ENCODE data around the gene MCM5. TPM values are rescaled to one million over a fixed set of nuclear protein-coding genes. Genes with fewer than 3 reads are reported as not detected.
"Not testable (repeated sequence)": the region's sequence is repeated elsewhere in the genome, so short reads cannot be mapped to it uniquely, and the experiment has no call there.

MCM5 gene
- polyA plus RNA-seq, 1 donor from 2014 or later, result 78.2 TPM

- Mint-ChIP-seq H3K27ac (no peak overlapping the region), H3K4me3 (peak overlapping the region in 1 of 4 donors; percentile 20), H3K4me1 (peaks cover 11 to 18% (median 16%) of the 10 kb centered on the region in 3 donors), H3K36me3 (no peaks in the 10 kb centered on the region), H3K27me3 (peaks cover 2% of the 10 kb centered on the region), H3K9me3 (no peaks in the 10 kb centered on the region)
Observed at GRCh38 chr22:35384975-35385588, 14.9 kb upstream of the MCM5 start.

- Mint-ChIP-seq H3K36me3 (no peaks in the 10 kb centered on the region), H3K9me3 (no peaks in the 10 kb centered on the region), H3K4me1 (peaks cover 2 to 16% (median 7%) of the 10 kb centered on the region in 3 donors), H3K27me3 (no peaks in the 10 kb centered on the region), H3K4me3 (no peak overlapping the region), H3K27ac (no peak overlapping the region)
Observed at GRCh38 chr22:35386670-35387288, 13.2 kb upstream of the MCM5 start.

- Mint-ChIP-seq H3K9me3 (no peaks in the 10 kb centered on the region), H3K27me3 (no peaks in the 10 kb centered on the region)
Observed at GRCh38 chr22:35390933-35391332, 9.0 kb upstream of the MCM5 start.

DNA sequence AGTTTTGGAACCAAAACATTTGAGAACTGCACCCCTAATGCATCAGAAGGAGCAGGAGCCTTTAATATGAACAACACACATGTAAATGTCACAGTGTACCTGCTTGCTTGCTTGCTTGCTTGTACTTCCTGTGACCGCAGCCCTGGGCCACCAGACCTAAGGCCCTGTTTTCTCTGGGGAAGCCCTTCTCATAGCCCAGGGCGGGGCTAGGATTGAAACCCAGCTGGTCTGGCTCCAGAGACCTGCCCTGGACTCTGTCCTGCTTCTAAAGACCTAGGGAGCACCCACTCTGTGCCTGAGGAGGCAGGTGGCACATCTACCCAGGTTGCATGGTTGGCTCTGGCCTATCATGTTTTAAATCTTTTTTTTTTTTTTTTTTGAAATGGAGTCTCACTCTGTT is 7.6 kb upstream of the MCM5 start:
- Mint-ChIP-seq H3K27me3 (no peaks in the 10 kb centered on the region), H3K4me3 (peak overlapping the region in 3 of 4 donors; percentile 59 to 62 (median 60)), H3K36me3 (peaks cover 2% of the 10 kb centered on the region), H3K9me3 (no peaks in the 10 kb centered on the region), H3K4me1 (peaks cover 17 to 31% (median 18%) of the 10 kb centered on the region in 3 donors), H3K27ac (peak overlapping the region; percentile 80 to 83 (median 82))

More at GRCh38 chr22:35390933-35391332, 9.0 kb upstream of the MCM5 start:
- Mint-ChIP-seq H3K27ac (no peak overlapping the region), H3K36me3 (peaks cover 2% of the 10 kb centered on the region), H3K4me1 (peaks cover 11 to 21% (median 11%) of the 10 kb centered on the region in 3 donors), H3K4me3 (no peak overlapping the region)

DNA sequence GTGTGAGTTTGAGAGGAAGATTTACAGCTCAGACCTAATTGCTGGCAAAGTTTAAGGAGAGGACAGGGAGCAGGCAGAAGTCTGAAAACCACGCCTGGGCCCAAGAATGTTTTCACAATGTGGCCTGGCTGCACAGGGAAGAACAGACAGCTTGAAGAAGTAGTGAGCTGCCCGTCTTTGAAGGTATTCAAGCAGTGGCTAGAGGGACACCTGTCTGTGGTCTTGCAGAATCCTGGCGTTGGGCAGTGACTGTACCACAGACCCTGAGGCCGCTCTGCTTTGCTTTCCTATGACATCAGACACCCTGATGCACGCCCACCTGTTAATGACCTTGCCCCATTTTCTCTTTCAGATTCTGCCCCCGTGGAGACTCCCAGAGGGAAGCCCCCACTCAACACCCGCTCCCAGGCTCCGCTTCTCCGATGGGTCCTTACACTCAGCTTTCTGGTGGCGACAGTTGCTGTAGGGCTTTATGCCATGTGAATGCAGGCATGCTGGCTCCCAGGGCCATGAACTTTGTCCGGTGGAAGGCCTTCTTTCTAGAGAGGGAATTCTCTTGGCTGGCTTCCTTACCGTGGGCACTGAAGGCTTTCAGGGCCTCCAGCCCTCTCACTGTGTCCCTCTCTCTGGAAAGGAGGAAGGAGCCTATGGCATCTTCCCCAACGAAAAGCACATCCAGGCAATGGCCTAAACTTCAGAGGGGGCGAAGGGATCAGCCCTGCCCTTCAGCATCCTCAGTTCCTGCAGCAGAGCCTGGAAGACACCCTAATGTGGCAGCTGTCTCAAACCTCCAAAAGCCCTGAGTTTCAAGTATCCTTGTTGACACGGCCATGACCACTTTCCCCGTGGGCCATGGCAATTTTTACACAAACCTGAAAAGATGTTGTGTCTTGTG is 6.6 kb upstream of the MCM5 start:
- H3K4me1 Mint-ChIP-seq, result peaks cover 19 to 33% (median 22%) of the 10 kb centered on the region in 3 donors
- H3K27me3 Mint-ChIP-seq, result no peaks in the 10 kb centered on the region
- peak overlapping the region in 2 of 3 donors; percentile 76 to 82 for H3K27ac Mint-ChIP-seq
- H3K9me3 Mint-ChIP-seq, result no peaks in the 10 kb centered on the region
- peaks cover 2% of the 10 kb centered on the region for H3K36me3 Mint-ChIP-seq
- H3K4me3 Mint-ChIP-seq, result peak overlapping the region in 2 of 4 donors; percentile 23 to 72

DNA sequence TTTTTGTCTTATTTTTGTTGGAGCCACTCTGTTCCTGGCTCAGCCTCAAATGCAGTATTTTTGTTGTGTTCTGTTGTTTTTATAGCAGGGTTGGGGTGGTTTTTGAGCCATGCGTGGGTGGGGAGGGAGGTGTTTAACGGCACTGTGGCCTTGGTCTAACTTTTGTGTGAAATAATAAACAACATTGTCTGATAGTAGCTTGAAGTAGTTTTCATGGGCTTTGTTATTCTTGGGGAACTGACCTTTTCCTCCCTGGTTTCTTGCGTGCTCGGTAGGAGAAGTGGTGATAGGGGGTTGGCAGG is 6.0 kb upstream of the MCM5 start:
- Mint-ChIP-seq H3K27me3 (no peaks in the 10 kb centered on the region), H3K9me3 (no peaks in the 10 kb centered on the region), H3K4me3 (peak overlapping the region in 2 of 4 donors; percentile 23 to 72), H3K27ac (peak overlapping the region in 2 of 3 donors; percentile 76 to 82), H3K36me3 (peaks cover 2% of the 10 kb centered on the region), H3K4me1 (peaks cover 21 to 33% (median 22%) of the 10 kb centered on the region in 3 donors)

DNA sequence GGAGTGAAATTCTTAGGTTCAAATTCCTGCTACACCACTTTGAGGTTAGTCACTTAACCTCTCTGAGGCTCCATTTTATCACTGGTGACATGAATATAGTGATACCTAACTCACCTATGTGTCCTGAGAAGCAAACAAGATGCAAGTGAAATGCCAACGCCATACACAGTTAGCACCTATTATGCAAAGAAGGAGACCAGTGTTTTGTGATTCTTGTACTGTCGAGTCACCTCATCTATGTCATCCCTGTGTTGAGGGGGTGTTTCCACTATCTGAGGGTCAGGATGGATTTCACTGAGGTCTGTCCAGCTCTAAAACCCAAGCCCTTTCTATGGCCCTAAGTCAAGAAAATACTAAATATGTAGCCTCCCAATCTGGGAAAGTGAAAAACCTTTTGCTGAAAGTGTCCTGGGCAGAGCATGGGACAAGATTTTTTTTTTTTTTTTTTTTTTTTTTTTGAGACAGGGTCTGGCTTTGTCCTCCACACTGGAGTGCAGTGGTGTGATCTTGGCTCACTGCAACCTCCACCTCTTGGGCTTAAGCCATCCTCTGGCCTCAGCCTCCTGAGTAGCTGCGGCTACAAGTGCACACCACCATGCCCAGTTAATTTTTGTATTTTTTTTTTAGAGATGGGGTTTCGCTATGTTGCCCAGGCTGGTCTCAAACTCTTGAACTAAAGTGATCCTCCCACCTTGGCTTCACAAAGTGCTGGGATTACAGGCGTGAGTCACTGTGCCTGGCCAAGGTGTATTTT is 5.0 kb upstream of the MCM5 start:
- Mint-ChIP-seq H3K4me3 (peak overlapping the region in 1 of 4 donors; percentile 16), H3K4me1 (peaks cover 24 to 42% (median 26%) of the 10 kb centered on the region in 3 donors), H3K36me3 (peaks cover 2% of the 10 kb centered on the region), H3K27me3 (no peaks in the 10 kb centered on the region), H3K27ac (peak overlapping the region in 1 of 3 donors; percentile 33), H3K9me3 (no peaks in the 10 kb centered on the region)

DNA sequence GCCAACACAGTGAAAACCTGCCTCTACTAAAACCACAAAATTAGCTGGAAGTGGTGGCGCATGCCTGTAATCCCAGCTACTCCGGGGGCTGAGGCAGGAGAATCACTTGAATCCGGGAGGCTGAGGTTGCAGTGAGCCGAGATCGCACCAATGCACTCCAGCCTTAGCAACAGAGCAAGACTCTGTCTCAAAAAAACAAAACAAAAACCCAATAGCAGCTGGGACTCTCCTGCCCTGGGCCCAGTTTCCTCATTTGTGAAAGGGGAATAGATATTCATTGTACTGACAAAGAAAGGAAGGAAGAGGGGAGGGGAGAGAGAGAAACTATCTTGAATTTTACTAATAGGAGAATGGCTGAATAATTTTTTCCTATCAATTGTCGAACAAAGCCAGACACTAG is 3.3 kb upstream of the MCM5 start:
- not testable (repeated sequence) for H3K27me3 Mint-ChIP-seq, H3K9me3 Mint-ChIP-seq, H3K36me3 Mint-ChIP-seq
- Mint-ChIP-seq H3K27ac (peak overlapping the region; percentile 90 to 99 (median 97)), H3K4me1 (peaks cover 31 to 51% (median 36%) of the 10 kb centered on the region in 3 donors), H3K4me3 (peak overlapping the region in 3 of 4 donors; percentile 78 to 91 (median 90))

DNA sequence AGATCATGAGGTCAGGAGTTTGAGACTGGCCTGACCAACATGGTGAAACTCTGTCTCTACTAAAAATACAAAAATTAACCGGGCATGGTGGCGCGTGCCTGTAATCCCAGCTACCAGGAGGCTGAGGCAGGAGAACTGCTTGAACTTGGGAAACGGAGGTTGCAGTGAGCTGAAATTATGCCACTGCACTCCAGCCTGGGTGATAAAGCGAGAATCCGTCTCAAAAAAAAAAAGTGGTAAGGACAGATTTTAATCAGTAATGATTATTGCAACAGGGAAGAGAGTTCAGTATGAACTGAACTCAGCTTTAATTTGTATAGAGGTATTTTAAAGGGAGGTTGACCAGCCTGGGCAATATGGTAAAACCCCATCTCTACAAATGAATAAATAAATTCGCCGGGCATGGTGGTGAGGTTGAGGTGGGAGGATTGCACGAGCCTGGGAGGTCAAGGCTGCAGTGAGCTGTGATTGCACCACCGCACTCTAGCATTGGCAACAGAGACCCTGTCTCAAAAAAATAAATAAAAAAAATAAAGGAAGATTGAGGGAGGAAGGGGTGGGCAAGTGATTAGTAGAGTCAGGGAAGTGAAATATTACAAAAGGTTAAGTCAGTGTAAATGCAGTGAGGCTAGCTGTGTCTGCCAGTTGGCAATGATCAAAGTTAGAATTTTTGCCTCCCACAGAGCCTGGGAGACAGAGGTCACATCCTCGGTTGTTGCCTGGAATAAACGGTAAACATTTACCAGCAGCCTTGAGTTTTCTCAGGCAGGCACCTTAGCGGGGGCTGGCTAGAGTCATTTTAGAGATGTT is 2.6 kb upstream of the MCM5 start:
- peak overlapping the region; percentile 12 to 91 (median 84) for H3K4me3 Mint-ChIP-seq

DNA sequence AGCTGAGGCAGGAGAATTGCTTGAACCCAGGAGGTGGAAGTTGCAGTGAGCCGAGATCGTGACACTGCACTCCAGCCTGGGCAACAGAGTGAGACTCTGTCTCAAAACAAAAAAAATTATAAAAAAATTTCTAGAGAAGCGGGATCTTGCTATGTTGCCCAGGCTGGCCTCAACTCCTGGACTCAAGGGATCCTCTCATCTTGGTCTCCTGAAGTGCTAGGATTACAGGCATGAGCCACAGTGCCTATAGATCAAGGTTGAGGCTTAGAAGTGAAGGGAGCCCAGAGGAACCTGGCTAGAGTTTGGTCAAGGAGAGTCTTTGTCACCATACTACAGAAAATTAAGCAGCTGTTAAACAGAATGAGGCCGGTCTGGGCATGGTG is 1.4 kb upstream of the MCM5 start:
- Mint-ChIP-seq H3K27me3 (no peaks in the 10 kb centered on the region), H3K27ac (peak overlapping the region; percentile 96 to 100 (median 99)), H3K4me3 (peak overlapping the region; percentile 81 to 100 (median 98)), H3K4me1 (peaks cover 29 to 45% (median 33%) of the 10 kb centered on the region in 3 donors), H3K36me3 (peaks cover 2% of the 10 kb centered on the region), H3K9me3 (no peaks in the 10 kb centered on the region)

More for the DNA sequence above, 2.6 kb upstream of the MCM5 start:
- Mint-ChIP-seq H3K9me3 (no peaks in the 10 kb centered on the region), H3K36me3 (peaks cover 2% of the 10 kb centered on the region), H3K27ac (peak overlapping the region; percentile 90 to 99 (median 97)), H3K27me3 (no peaks in the 10 kb centered on the region), H3K4me1 (peaks cover 29 to 50% (median 35%) of the 10 kb centered on the region in 3 donors)

GRCh38 chr22:35399114-35399677 is 744 bp upstream of the MCM5 start:
- Mint-ChIP-seq H3K4me1 (peaks cover 28 to 38% (median 31%) of the 10 kb centered on the region in 3 donors), H3K9me3 (no peaks in the 10 kb centered on the region), H3K4me3 (peak overlapping the region; percentile 98 to 100 (median 100))

DNA sequence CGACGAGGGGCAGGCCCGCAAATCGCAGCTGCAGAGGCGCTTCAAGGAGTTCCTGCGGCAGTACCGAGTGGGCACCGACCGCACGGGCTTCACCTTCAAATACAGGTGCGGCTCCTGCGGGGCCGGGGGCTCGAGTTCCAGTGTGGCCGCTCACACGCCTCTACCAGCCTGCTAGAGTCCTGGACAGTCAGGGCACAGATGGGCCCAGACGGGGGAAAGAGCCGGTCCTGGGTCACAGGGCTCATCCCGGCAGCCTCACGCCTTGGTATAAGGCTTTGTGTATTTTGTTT is 506 bp downstream of the MCM5 start:
- Mint-ChIP-seq H3K27me3 (no peaks in the 10 kb centered on the region), H3K4me1 (peaks cover 28 to 32% (median 31%) of the 10 kb centered on the region in 3 donors), H3K4me3 (peak overlapping the region; percentile 98 to 100 (median 100)), H3K27ac (peak overlapping the region in 2 of 3 donors; percentile 96 to 100), H3K36me3 (peaks cover 2% of the 10 kb centered on the region), H3K9me3 (no peaks in the 10 kb centered on the region)

More at GRCh38 chr22:35399114-35399677, 744 bp upstream of the MCM5 start:
- Mint-ChIP-seq H3K27me3 (no peaks in the 10 kb centered on the region), H3K27ac (peak overlapping the region; percentile 96 to 100 (median 99)), H3K36me3 (peaks cover 2% of the 10 kb centered on the region)

DNA sequence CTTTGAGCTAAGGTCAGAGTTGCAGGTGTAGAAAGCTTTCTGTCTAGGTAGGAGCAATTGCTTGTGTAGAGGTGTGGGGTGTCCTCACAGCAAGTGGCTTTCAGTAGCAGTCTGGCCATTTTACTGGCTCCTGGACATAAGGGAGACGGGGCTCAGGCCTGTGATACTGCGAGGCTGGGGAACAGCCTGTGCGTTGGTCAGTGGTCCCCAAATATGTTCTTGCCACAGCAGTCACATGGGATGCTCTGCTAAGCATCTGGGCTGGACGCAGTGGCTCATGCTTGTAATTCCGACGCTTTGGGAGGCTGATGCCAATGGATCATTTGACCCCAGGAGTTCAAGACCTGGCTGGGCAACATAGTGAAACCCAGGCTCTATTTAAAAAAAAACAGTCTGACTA is 1.9 kb downstream of the MCM5 start:
- peaks cover 4% of the 10 kb centered on the region for H3K36me3 Mint-ChIP-seq
- peaks cover 28 to 30% (median 29%) of the 10 kb centered on the region in 3 donors for H3K4me1 Mint-ChIP-seq
- peak overlapping the region in 3 of 4 donors; percentile 12 to 100 (median 99) for H3K4me3 Mint-ChIP-seq
- no peaks in the 10 kb centered on the region for H3K9me3 Mint-ChIP-seq
- no peaks in the 10 kb centered on the region for H3K27me3 Mint-ChIP-seq
- H3K27ac Mint-ChIP-seq, result peak overlapping the region in 1 of 3 donors; percentile 96

Measured in IgD-negative memory B cell (primary cell).